ENCODE results near the gene LAMB2.

GRCh38 chr3:49171119-49171774 is 38.4 kb upstream of the LAMB2 start, which contains the start of gene KLHDC8B:
- TF ChIP-seq GATA3 (IDR thresholded peaks at IDR 0.05; ENCODE audit: low read depth, low read length) (no peak), GATA2 (IDR thresholded peaks at IDR 0.05; ENCODE audit: low read depth, low read length) (no peak)
